LoVo (cell line): Measurements from ENCODE around the gene KCTD2.

Source experiments
- DNase-seq: peaks from one replicate; pipeline ENCODE4 v3.0.0-alpha.2; 2016; ENCODE audit warnings: low spot score

KCTD2 gene

GRCh38 chr17:75077496-75078283 lies 30.7 kb downstream of the KCTD2 start:
- peak; percentile 60 for DNase-seq

GRCh38 chr17:75078284-75079022 lies 31.4 kb downstream of the KCTD2 start:
- DNase-seq = peak; percentile 55

- no peak for DNase-seq
These were observed 32.0 kb downstream of the KCTD2 start for GRCh38 chr17:75079023-75079373.

GRCh38 chr17:75081611-75082540 lies 34.9 kb downstream of the KCTD2 start:
- no peak for DNase-seq

- DNase-seq = no peak
These were observed 35.7 kb downstream of the KCTD2 start for GRCh38 chr17:75082683-75083082.

DNA sequence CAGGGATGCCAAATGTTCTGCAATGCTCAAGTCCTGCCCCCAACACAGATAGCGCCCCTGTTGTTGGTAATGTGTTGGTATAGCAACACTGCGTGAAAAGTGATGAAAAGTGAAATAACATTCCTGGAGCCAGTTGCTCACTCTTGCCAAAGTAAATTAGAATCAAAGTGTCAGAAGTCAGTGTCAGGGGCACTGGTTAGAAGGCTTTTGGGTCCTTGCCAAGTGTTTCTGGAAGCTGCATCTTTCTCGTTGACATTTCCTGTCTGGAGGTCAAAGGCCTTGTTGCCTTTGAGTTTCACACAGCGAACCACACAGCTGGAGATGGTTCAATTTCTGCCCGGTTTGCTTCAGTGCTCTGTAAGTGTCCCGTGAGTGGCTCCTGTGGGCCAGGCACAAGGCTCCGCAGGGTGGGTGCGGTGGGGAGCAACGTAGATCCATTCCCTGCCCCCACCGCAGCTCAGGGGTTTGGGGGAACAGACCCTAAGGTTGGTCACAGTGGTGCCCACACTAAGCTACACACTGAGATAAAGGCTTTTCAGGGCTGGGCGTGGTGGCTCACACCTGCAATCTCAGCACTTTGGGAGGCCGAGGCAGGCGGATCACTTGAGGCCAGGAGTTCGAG lies 37.1 kb downstream of the KCTD2 start:
- no peak for DNase-seq

- peak; percentile 46 for DNase-seq
These were observed 39.6 kb downstream of the KCTD2 start for GRCh38 chr17:75086496-75087181.

- no peak for DNase-seq
These were observed 40.1 kb downstream of the KCTD2 start for GRCh38 chr17:75087182-75087557.

DNA sequence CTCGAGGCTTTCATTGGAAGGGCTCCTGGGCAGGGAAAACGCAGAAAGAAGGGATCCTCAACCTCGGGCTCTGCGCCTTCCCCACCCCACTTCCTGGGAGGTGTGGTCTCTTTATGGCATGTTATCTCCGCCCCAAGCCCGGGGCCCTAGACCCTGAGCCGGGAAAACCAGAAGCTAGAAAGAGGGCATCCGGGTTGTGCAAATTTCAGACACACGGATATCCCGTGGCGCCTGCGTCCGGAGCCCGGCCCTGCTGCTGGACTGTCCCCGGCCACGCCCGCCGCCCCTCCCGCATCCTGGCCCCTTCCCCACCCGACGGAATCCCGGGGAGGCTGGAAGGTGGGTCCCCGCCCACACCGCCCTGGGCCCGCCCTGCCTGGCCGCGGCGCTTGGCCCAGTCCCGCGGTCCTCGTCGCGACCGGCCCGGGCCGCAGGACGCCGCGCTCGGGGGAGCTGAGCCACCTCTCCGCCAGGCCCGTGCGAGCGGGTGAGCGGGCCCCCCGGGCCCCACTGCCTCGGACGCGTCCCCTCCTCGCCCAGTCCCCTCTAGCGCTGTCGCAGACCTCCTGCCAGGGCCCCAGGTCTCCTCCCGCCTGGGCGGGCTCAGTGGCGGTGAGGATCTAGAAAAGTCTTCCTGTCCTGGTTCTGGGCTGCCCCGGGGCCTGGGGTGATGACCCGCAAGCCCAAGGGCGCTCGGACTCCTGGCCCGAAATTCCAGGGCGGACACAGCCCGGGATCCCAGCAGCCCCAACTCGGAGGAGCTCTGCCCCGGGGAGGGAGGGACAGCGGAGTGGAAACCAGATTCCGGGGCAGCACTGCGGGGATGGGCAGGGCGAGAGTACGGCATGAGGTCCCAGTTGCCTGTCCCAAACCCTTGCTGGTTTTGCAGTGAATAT lies 40.8 kb downstream of the KCTD2 start, which contains the start of gene SLC16A5:
Gene SLC16A5, plus strand, starts transcription at position 397 of the 896 bp plus-strand sequence. CDS start 5,683 bp downstream, outside the sequence.
- DNase-seq = peak; percentile 90

- peak; percentile 63 for DNase-seq
These were observed 41.7 kb downstream of the KCTD2 start for GRCh38 chr17:75088465-75089417.

- no peak for DNase-seq
These were observed 44.1 kb downstream of the KCTD2 start for GRCh38 chr17:75090871-75091854.

- no peak for DNase-seq
These were observed 44.9 kb downstream of the KCTD2 start for GRCh38 chr17:75091855-75092327.

- no peak for DNase-seq
These were observed 46.6 kb downstream of the KCTD2 start for GRCh38 chr17:75093548-75094158.

- no peak for DNase-seq
These were observed 47.9 kb downstream of the KCTD2 start for GRCh38 chr17:75094871-75095399.

DNA sequence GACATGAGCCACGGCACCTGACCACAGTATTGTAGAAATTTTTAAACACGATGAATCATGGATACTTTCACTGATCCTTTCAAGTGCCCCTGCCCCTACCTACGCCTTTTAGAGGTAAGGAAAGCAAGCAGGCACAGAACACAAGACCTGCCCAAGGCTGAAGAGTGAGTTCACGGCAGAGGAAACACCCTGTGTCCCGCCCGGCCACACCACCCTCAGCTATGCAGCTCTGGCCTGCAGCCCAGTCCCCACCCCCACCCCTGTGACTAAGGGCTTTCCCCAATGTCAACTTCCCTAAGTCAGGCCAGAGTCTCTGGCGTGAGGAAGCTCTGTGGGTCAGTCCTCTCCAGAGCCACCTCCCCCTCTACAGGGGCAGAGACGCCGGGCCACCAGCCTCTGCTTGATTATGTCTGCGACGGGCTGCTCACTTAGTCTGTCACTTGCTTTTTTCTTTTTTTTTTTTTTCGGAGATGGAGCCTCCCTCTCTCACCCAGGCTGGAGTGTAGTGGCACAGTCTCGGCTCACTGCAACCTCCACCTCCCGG lies 49.1 kb downstream of the KCTD2 start:
- DNase-seq = peak; percentile 95

DNA sequence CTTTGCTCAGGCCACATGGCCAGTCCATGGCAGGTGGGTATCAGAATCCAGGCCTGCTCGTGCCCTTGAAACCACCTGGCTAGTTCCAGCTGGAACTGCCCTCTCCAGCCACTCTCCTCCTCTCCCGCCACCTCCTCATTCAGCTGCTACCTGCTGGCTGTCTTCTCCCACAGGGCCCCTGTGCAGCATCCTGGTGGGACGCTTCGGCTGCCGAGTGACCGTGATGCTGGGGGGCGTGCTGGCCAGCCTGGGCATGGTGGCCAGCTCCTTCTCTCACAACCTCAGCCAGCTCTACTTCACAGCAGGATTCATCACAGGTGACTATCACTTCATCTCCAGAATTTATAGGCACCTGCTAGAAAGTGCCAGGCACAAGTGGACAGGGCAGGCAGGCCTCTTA lies 50.8 kb downstream of the KCTD2 start:
- DNase-seq = no peak

GRCh38 chr17:75098861-75099260 lies 51.8 kb downstream of the KCTD2 start:
- no peak for DNase-seq
